HG03066 (cell line): ENCODE data around the gene NRP1.

Experiments
- ATAC-seq: cut with Tn5 transposase; IDR thresholded peaks from one replicate; pipeline ENCODE4 v1.9.1; 2021; ENCODE audit warnings: low read depth; ENCODE audit not compliant: unreplicated experiment

The NRP1 gene

DNA sequence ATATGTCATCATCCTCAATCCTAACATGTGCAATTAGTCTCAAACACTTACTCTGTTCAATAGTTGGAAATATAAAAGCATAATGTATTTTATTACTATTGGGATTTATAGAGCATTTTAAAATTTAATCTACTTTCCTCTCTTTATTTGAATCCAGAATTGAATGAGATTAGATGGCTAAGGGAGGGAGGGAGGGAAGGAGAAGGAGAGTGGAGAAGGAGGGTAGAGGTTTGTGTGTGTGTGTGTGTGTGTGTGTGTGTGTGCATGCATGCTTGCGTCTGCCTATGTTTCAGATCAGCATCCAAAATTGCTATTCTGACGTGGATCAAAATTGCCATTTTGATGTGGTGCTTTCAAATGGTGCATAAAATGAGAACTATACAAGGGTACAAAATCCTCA, 90.8 kb downstream of the NRP1 start:
- ATAC-seq: no peak

DNA sequence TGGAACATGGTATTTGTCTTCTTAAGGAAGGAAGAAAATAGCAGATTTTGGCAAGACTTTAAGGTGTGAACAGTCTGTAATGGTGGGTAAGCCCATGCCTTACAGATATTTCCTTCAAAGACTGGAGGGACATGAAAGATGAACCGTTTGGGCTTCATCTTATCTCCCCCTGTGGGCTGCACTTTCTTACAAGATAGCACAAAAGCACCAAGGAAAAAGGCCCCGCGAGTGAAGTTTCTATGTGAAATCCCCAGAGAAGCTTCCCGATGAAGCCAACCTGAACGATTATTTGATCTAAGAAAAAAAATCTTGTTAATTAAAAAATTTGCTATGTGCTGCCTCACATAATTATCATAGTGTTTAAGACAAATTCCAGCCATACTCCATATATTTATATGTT, 91.5 kb downstream of the NRP1 start:
- no peak for ATAC-seq

DNA sequence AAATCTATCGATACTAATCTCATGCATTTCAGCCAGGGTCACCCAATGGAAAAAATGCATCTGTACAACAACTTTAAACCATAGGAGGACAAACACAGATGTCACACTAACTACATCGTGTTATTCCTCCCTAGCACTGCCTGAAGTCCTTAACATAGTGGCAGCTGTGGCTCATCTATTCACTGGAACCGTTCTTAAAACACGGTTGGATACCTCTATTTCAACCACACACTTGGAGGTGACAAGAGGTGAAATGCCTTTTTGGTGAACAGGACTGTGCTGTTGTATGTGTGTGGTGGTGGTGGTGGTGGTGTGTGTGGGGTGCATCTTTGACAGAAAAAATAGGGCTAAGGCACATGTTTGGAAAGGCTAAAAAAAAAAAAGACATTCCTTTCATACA, 93.1 kb downstream of the NRP1 start:
- no peak for ATAC-seq

DNA sequence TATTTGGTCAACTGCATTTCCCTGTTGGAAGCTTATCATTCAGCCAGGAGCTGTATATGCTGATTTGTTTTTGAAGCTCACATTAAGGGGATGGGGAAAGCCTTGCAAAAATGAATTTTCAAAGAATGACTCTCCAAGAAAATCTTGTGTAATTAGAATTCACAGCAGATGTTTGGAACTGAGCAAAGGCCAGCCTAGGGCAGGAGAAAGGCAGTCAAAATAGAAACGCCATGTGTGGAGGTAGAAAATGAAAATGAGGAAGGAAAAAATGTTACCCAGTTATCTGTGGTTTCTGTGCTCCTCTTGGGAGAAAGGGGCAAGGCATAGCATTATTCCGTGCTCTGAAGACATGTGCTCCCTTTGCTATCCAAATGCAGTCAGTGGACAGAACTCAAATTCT, 93.5 kb downstream of the NRP1 start:
- ATAC-seq: no peak

DNA sequence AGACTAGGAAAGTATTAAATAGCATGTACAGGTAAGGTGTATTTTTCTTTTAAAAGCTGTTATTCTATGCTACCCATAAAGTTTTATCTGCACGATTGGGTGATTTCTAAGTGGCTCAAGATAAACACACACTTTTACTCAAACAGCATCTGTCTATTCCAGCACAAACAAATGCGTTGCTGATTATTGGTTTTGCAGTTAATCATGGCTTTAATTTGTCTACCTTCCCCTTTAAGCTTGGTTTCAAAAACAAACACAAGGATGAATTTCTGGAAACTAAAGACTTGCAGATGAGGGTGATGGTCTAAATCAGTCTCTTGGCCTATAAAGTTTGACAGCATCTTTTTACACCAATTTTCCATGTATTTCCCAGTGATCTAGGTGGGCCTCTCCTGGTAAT, 94.2 kb downstream of the NRP1 start:
- no peak for ATAC-seq

DNA sequence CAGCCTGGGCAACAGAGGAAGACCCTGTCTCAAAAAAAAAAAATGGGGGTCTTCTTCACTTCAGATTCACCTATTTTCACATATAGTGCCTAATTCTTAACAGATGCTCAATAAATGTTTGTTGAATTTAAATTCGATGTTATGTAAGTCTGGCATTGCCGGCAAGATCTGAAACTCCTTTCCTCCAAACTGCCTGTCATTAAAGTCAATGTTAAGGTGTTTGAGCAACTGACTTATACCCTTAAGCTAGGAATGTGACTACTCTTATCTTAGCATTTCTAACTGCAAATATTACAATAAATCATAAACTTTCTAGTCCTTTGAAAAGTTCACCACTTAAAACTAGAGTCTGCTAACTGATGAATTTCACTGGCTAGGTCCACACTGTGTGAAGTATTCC, 95.2 kb downstream of the NRP1 start:
- no peak for ATAC-seq

DNA sequence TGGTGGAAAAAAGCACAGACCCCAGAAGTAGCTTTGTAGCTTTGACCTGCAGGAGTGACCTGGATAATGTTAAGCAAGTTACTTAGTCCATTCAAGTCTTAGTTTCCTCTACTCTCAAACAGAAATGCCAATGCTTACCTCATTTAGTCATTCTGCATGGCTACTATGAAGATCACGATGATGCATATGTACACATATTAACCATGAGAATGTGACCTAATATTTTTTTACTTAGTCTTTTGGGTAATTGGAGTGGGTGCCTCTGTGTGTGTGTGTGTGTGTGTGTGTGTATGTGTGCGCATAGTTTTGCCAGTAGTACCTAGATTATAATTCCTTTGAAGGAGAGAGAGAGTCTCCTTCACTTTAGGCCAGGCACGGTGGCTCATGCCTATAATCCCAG, 95.8 kb downstream of the NRP1 start:
- ATAC-seq: no peak

DNA sequence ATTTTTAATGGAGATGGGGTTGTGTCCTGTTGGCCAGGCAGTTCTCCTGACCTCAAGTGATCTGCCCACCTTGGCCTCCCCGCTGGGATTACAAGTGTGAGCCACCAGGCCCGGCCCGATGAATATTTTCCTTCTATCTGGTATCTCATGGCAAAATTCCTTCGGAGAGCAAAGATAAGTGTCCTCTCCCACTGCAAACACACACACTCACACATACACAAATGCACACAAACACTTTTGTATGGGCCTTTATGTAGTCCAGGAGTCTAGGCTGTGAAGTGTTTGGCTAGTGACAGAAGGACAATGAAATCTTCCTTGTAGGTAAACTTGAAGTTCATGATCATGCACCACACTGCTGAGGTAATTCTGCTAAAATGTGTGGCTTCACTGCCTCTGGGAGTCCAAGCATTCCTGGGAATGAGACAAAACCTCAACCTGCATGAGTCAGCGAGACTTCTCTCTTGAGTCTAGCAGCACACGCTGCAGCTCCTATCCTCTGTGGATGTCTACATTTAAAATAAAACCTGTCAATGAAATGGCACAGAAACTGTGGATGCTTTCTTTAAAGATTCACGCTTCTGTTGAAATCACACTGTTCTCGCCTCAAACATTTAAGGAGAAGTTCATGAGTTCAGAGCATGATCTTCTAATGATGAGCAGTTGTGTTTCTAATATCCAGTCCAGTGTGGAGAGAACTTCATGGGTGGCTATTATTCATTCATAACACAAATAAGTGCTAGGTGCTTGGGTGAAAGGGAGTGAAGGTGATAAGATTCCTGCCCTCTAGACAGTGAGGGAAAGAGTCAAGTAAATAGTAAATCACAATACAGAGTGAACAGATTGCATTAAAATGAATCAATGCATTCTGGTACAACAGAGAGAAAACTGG, 96.5 kb downstream of the NRP1 start:
- no peak for ATAC-seq

DNA sequence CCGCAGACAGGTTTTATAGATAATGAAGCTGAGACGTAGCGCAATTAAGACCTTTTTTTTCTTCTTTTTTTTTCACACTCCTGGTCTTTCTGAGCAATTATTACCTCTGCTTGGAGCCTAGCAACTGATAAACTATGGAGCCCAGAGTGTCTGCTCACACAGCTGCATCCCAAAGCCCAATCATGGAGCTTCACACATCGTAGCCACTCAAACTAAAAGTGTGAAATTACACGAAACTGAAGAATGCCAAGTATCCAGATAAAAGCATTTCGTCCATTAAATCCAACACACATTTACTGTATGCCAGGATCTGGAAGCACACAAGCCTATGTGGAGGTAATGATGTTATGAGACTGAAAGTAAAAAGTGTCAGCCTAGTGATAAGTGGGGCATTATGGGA, 97.6 kb downstream of the NRP1 start:
- ATAC-seq: no peak

DNA sequence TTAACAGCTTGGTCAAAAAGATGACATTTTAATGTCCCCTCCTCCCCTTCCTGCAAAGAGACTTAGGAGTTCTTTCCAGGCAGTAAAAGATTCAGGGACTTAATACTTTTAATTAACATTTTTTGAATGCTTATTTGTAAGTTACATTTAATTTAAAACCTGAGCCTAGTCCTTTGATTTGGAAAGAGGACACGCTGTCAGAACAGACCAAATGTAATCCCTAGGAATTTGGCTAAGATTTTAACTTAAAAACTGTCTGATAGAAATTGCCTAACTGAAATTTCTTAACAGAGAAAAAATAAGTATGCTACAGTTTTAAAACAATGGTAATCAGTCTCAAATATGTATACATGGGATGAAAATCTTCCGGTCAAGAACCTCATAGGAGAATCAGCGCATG, 98.5 kb downstream of the NRP1 start:
- ATAC-seq: no peak

DNA sequence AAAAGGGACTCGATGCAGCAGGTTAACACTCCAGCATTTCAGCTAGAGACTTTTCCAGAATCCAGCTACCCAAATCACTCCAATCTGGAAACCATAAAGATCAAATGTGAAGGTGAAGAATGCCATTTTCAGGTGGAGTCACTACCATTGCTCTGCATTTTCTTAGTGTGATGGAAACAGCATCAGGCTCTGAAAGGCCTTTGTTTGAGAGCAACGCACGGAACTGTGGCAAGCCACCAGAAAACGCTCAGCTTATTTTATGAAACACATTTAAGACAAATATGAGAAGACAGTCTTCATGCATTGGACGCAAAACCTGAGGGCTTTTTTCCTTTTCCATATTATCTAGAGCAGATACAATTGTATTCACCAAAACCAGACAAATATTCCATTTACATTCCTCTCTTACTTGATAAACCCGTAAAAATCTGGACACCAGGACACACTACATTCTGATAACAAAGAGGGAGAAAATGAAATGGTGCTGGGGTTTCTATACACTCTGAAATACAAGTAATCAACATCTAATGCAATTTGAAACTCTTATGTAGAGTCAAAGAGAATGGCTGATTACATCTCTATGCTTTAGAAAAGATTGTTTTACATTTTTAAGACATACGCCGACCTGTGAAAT, 99.1 kb downstream of the NRP1 start:
- no peak for ATAC-seq

DNA sequence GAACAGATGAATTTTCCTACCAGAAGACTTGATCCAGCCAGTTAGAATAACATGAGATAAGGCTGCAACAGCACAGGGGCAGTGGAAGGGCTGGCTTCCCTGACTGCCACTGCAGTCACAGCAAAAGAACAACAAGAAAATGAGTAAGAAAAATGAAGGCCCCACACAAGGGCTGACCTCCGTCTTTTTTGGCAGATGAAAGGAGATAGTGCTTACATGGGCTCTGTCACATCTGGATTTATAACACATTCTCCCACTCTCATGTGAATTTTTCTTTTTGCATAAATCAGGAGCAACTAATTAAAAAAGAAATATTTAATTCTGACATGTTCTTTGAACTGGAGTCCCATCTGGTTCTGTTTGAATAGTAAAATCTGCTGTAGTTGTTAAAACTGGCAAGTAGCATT, 99.6 kb downstream of the NRP1 start:
- no peak for ATAC-seq

DNA sequence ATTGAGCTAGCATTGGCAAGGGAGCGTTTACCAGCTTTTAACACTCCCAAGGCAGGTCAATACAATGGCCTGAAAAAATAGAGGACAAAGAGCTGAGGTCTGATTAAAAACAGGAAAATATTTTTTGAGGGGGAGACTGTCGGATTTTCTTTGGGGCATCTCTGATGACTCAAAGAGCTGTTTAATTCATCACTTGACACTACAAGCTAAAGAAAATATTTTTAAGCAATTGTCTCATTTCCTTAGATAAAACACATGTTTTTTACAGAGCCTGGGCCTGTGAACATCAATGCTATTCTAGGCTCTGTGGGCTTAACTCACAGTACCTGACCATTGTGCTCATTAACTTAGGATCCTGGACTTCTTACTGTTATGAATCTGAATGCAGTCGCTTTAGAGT, 100.8 kb downstream of the NRP1 start:
- ATAC-seq: no peak

DNA sequence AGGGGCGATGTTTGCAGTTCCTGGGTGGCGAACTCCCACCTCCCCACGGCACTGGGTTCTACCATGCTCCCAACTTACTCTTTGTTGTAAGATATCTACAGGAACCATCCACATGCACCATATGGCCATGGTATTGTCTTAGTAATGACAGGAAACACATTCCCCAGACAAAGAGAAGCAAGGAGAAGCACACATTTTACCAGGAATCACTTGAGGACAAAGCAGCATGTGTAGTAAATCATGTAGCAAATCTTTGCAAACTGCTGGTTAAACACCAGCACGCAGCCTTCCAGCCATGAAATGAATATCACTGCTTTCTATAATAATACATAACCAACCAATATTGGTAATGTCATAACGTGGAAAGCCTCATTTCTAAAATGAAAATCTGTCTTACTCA, 101.2 kb downstream of the NRP1 start:
- no peak for ATAC-seq

DNA sequence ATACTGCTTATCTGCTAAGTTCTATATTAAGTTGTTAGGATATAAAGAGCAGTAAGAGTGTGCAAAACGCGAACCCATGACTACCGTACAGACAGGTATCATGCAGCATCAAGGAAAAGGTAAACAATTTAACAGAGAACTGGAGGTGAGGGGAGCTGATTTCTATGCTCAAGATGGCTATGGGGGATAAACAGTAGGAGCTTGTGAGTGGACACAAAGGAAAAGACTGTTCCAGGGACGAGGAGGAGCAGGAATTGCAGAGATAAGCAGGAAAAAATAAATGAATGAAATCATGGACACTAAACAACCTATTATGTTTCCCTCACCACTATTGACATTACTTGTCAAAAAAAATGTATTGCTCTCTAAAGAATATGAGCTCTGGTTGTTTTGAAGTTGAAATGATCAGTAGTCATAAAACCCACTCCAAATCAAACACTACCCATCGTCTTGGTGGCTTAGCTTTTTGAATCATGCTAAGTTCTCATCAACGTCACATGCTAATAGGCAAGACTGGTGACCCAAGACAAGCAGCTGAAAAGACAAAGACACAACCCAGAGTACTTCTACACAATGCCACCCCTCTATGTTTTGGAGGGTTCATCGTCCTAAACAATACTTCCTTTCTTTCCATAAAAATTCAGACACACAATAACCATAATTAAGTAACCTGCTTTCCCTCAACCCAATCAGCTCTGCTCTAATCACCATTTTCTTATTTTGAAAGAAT, 102.7 kb downstream of the NRP1 start:
- ATAC-seq: no peak

DNA sequence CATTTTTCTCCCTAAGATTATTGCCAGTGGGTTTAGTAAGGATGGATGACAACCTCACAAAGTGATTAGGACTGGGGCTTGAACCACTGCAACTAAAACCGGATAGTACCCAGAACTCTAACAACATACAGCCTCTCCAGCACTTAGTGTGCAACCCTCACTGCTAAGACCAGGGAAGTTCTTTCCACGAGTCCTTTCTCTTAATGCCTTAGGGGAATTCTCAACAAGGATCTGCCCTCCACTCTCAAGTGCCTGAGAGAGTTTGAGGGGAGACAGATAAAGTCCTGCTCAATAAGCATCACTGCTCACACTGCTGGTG, 104.6 kb downstream of the NRP1 start:
- ATAC-seq: no peak

DNA sequence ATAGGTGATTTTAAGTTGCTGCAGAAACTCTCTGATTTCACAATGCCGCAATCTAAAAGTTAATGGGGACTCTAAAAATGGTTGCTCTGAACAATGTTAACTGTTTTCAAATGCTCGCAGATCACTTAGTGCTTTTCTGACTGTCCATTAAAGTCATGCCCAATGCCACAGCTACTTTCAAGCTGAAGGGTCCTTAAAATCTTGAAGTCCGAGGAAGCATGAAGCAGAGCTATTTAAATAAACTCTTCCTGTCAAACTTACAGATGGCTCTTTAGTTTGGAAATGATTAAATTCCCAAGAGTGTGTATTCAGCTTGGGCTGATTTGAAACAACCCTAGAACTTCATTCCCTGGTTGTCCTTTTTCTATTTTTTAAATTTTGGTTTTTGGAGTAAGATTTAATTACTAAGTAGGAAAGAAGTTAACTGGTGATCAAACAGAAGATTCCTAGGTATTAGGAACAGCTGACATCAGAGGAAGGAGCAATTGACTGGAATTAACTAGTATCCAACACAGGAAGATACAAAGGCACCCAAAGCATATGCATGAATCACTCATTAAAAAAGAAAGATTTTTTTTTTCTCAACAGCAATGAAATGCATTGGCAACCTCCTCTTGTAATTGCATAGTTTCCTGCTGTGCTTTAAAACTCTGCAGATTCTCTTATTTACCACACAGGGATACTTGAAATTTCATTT, 105.1 kb downstream of the NRP1 start:
- ATAC-seq: no peak

DNA sequence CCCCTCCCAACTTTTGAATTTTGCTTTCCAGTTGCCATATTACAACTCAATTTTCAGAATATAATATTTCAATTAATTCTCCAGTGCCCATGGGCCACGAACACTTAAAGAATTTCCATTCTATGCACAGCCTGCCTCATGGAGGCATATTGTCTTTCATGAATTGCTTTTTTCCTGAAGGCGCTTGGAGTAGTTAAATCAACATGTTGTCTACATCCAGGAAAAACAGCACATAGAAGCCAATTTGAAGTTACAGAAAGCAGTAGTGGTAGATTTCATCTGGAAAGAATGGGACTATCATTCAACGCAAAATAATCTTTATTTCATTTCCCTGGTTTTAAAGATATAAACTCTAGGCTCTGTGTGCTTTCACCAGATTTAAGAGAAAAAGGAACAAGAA, 106.0 kb downstream of the NRP1 start:
- no peak for ATAC-seq

DNA sequence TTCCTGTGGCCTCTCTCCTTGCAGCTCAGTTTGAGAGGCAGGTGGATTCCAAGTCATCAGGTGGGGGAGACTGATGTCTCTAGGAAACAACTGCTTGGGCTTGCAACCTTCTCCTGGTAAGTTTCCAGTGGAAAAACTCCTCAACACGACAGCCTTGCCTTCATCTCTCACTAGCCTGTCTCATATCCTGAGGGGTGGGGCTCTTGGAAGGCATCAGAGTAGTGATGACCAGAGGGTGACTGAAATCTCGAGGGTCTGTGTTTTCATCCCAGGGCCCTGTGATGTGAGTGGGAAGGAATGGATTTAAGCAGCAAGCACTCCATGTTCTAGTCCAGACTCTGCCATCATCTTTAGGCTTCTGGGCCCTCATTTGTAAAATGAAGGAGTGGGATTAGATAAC, 107.0 kb downstream of the NRP1 start:
- no peak for ATAC-seq

DNA sequence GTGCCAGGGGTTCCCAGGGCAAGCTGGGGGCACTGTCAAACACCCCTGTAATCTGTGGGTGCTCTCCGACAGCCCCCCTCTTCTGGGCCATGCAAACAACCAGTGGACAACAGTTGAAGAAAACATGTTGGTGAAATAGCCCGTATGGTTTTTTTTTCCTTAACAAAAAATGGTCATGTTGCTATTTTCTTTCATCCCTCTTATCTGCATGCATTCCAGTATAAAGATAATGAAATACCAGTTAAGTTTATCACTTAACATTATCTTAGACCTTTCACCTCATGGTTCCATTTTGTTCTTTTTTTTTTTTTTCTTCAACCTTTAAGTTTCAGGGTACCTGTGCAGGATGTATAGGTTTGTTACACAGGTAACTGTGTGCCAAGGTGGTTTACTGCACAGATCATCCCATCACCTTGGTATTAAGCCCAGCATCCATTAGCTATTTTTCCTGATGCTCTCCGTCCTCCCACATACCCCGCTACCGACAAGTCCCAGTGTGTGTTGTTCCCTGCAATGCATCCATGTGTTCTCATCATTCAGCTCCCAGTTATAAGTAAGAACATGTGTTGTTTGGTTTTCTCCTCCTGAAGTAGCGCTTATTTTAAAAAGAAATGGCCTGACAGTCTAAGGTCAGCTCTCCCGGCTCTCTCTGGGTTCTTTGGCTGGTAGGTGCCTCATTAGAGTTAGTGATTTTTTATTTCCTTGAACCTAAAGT, 110.1 kb downstream of the NRP1 start:
- no peak for ATAC-seq
